NCI-H460 (cell line): Measurements from ENCODE around the gene EXOSC2. TPM values are rescaled to one million over a fixed set of nuclear protein-coding genes. Genes with fewer than 3 reads are reported as not detected.

Experiments used
- DNase-seq: peaks from one replicate; pipeline ENCODE4 v3.0.0-alpha.2; 2016; ENCODE audit warnings: low read depth; ENCODE audit errors: extremely low read depth
- total RNA-seq: library from RNA; depleted of rRNA; stranded (reverse); fragments of >200 nt; shearing (Covaris generic); gene quantifications from 2 replicates; pipeline ENCODE4 v1.2.3, GENCODE V29; 2014

Gene EXOSC2
- total RNA-seq, 1 experiment from 2014 or later: 56.5 TPM

- no peak for DNase-seq
These were observed 517 bp upstream of the EXOSC2 start for GRCh38 chr9:130693101-130693425.

- DNase-seq: no peak
These were observed 625 bp downstream of the EXOSC2 start for GRCh38 chr9:130694205-130694604.

GRCh38 chr9:130696139-130696650 is 2.6 kb downstream of the EXOSC2 start:
- DNase-seq: no peak

- no peak for DNase-seq
These were observed 3.4 kb downstream of the EXOSC2 start for GRCh38 chr9:130696996-130697395.

GRCh38 chr9:130698514-130698913 is 4.9 kb downstream of the EXOSC2 start:
- no peak for DNase-seq

- DNase-seq: no peak
These were observed 5.5 kb downstream of the EXOSC2 start for GRCh38 chr9:130699047-130699446.

GRCh38 chr9:130701059-130702022 is 7.8 kb downstream of the EXOSC2 start:
- DNase-seq: peak; percentile 69

- DNase-seq: no peak
These were observed 9.9 kb downstream of the EXOSC2 start for GRCh38 chr9:130703501-130703900.

- peak; percentile 74 for DNase-seq
These were observed 13.8 kb downstream of the EXOSC2 start for GRCh38 chr9:130707225-130707976.

GRCh38 chr9:130710822-130711352 is 17.3 kb downstream of the EXOSC2 start:
- DNase-seq: no peak

- no peak for DNase-seq
These were observed 17.9 kb downstream of the EXOSC2 start for GRCh38 chr9:130711469-130711868.

- peak; percentile 99 for DNase-seq
These were observed 19.1 kb downstream of the EXOSC2 start for GRCh38 chr9:130712564-130713285.

- no peak for DNase-seq
These were observed 19.8 kb downstream of the EXOSC2 start for GRCh38 chr9:130713286-130713960.

GRCh38 chr9:130714586-130715110 is 21.1 kb downstream of the EXOSC2 start:
- no peak for DNase-seq

- no peak for DNase-seq
These were observed 21.7 kb downstream of the EXOSC2 start for GRCh38 chr9:130715270-130715669.

- no peak for DNase-seq
These were observed 25.0 kb downstream of the EXOSC2 start for GRCh38 chr9:130718562-130718961.

GRCh38 chr9:130720762-130721161 is 27.2 kb downstream of the EXOSC2 start:
- no peak for DNase-seq

GRCh38 chr9:130728721-130729120 is 35.1 kb downstream of the EXOSC2 start:
- no peak for DNase-seq

GRCh38 chr9:130729145-130729544 is 35.6 kb downstream of the EXOSC2 start:
- DNase-seq: no peak

GRCh38 chr9:130731355-130731754 is 37.8 kb downstream of the EXOSC2 start:
- no peak for DNase-seq
